ENCODE results near the gene RIMKLA.

The RIMKLA gene, protein sequence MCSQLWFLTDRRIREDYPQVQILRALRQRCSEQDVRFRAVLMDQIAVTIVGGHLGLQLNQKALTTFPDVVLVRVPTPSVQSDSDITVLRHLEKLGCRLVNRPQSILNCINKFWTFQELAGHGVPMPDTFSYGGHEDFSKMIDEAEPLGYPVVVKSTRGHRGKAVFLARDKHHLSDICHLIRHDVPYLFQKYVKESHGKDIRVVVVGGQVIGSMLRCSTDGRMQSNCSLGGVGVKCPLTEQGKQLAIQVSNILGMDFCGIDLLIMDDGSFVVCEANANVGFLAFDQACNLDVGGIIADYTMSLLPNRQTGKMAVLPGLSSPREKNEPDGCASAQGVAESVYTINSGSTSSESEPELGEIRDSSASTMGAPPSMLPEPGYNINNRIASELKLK

DNA sequence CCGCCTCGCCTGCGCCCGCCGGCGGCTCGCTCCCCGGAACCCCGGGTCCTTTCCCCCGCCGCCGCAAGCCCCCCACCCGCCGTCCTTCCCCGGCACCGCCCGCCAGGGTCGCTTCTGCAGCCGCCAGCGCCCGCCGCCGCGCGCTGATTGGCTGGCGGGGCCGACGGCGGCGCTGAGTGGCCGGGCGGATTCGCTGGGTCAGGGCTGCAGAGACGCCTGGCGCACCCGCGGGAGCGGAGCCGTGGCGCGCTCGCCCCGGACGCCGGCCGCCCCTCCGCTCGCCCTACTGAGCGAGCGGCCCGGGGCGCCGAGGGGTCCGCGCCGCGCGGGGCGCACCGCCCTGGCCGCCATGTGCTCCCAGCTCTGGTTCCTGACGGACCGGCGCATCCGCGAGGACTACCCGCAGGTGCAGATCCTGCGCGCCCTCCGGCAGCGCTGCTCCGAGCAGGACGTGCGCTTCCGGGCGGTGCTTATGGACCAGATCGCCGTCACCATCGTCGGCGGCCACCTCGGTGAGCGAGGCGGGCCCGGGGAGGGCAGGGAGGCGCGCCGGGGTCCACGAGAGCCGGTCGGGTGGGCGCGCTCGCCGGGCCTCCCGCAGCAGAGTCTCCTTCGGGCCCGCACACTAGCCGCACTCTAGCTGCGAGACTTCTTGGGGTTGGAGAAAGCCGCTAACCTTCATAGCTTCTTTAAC, at the start of gene RIMKLA:
TSS of gene RIMKLA (plus strand) at position 207 of the 694 bp plus-strand sequence. CDS start at position 350, 143 bp downstream.
- peak; percentile 86 for DNase-seq (ENCODE audit: extremely low spot score, insufficient read length, low read depth)

GRCh38 chr1:42332877-42333276, 47.7 kb upstream of the RIMKLA start:
- no peak for FAIRE-seq

More for the DNA sequence above, at the start of gene RIMKLA:
- FAIRE-seq: peak; percentile 41

DNA sequence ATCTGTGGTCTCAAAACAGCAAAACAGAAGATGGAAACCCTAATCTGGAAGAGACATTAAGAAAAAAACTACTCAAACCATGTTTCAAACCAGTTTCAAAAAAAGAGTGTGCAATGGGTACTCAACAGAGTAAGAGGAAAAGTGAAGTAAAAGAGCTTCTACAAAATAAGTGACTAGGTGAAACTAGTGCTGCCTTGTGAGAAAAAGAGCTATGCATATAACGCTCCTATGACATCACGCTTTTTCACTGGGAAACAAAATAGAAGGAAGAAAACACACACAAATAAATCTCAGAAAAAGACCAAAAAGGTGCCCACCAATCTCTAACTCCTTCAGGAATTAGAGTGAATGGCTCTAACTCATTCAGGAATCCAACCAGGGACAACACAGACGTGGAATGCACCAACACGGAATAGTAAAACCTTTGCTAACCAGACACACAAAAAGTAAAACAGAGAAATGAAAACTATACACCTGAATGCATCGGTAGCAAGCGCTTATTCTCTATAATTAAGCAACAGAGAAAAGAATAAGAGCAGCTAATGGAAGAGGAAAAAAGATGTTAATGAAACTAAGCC, 46.8 kb upstream of the RIMKLA start:
- FAIRE-seq (peak; percentile 9), DNase-seq (ENCODE audit: extremely low spot score, insufficient read length, low read depth) (no peak)

More at GRCh38 chr1:42332877-42333276, 47.7 kb upstream of the RIMKLA start:
- DNase-seq (ENCODE audit: extremely low spot score, insufficient read length, low read depth): no peak

GRCh38 chr1:42334240-42335049, 46.1 kb upstream of the RIMKLA start:
- FAIRE-seq: peak; percentile 18
- no peak for DNase-seq (ENCODE audit: extremely low spot score, insufficient read length, low read depth)

DNA sequence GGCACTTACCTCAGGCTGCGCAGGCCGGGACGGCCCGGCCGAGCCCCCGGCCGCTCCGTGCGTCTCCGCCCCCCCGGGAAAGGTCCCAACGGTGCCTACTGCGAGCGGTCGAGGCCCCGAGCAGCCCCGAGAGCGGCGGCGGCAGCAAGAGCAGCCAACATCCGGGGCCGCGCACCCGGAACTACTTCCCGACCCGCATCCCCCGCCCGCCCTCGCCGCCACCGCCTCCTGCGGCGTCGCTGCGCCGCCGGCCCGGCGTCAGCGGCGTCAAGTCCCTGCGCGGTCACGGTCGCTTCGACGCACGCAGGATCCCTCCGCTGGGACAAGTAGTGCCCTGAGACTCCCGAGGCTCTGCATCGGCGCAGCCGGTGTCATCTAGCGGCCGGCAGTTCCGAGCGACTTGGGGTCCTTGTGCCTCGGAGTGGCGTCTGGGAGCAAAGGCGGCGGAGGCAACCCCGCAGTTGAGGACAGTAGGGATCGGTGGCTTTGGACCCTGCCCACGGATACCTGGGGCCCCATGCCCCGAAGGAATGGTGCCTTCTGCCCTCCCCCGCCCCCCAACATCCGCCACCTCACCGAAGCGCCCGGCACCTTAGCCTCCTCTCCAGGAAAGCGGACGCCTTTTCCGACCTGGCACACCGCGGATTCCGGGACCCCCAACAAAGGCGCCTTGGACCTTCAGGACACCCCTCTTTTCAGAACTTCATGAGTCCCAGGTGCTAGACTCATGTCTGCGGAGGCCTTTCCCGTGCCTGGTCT, 45.4 kb upstream of the RIMKLA start, which contains the start of gene FOXJ3:
TSS of gene FOXJ3 (minus strand) at position 186 of the 759 bp plus-strand sequence. CDS start 24,142 bp downstream, outside the sequence.
- DNase-seq (ENCODE audit: extremely low spot score, insufficient read length, low read depth) (peak; percentile 91), FAIRE-seq (peak; percentile 75)

GRCh38 chr1:42335809-42336518, 44.6 kb upstream of the RIMKLA start:
- FAIRE-seq (peak; percentile 66), DNase-seq (ENCODE audit: extremely low spot score, insufficient read length, low read depth) (no peak)

DNA sequence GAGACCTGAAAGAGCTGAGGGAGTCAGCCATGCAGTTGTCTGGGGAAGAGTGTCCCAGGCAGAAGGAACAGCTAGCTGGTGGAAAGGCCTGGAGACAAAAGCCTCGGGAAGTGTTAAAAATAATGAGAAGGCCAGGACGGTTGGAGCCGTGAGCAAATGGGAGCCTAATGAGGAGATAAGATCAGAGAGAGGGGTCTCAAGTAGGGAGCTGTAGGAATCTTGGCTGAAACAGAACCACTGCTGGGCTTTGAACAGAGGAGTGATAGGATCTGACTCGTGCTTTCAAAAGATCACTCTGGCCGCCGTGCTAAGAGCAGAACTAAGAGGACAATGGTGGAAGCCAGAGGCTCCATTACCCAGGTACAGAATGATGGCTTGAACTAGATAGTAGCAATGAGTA, 43.6 kb upstream of the RIMKLA start:
- DNase-seq (ENCODE audit: extremely low spot score, insufficient read length, low read depth) (no peak), FAIRE-seq (no peak)

- FAIRE-seq (no peak), DNase-seq (ENCODE audit: extremely low spot score, insufficient read length, low read depth) (no peak)
These were observed 40.5 kb upstream of the RIMKLA start for GRCh38 chr1:42340093-42340492.

DNA sequence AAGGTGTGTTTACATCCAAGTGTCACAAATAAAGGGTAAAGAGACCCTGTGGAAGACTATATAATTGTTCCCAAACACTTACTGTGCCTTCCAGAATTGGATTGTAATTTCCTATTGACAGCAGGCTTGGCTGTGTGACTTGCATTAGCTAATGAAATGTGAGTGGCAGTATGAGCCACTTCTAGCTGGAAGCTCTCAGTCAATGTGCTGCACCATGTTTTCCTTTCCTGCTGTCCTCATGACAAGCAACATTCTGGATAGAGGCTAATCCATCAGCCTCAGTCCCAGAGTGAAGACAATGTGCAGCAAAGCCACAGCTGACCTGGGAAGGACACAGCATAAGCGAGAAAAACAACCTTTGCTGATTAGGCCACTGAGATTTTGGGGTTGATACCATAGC, 39.7 kb upstream of the RIMKLA start:
- FAIRE-seq (no peak), DNase-seq (ENCODE audit: extremely low spot score, insufficient read length, low read depth) (no peak)

- DNase-seq (ENCODE audit: extremely low spot score, insufficient read length, low read depth) (no peak), FAIRE-seq (no peak)
These were observed 37.5 kb upstream of the RIMKLA start for GRCh38 chr1:42343049-42343448.

- no peak for FAIRE-seq
- DNase-seq (ENCODE audit: extremely low spot score, insufficient read length, low read depth): no peak
These were observed 32.1 kb upstream of the RIMKLA start for GRCh38 chr1:42348498-42348897.

GRCh38 chr1:42350086-42350485, 30.5 kb upstream of the RIMKLA start:
- DNase-seq (ENCODE audit: extremely low spot score, insufficient read length, low read depth): no peak
- peak; percentile 5 for FAIRE-seq

DNA sequence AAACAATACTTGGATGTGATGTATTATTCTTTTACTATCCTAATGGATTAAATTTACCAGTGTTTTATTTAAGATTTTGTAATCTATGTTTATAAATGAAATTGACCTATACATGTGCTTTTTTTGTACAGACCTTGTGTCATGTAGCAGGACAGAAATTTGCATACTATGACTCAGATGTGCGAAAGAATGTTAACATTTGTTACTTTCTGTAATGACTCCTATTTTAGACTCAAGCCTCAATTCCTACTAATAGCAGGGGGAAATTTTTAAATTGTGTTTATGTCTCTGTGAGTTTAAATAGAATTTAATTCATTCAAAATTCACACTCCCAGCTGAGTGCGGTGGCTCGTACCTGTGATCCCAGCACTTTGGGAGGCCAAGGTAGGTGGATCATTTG, 21.8 kb upstream of the RIMKLA start:
- FAIRE-seq (no peak), DNase-seq (ENCODE audit: extremely low spot score, insufficient read length, low read depth) (no peak)

GRCh38 chr1:42359466-42359865, 21.1 kb upstream of the RIMKLA start:
- FAIRE-seq: no peak

GRCh38 chr1:42364089-42364488, 16.5 kb upstream of the RIMKLA start:
- DNase-seq (ENCODE audit: extremely low spot score, insufficient read length, low read depth) (no peak), FAIRE-seq (no peak)

More at GRCh38 chr1:42359466-42359865, 21.1 kb upstream of the RIMKLA start:
- no peak for DNase-seq (ENCODE audit: extremely low spot score, insufficient read length, low read depth)

DNA sequence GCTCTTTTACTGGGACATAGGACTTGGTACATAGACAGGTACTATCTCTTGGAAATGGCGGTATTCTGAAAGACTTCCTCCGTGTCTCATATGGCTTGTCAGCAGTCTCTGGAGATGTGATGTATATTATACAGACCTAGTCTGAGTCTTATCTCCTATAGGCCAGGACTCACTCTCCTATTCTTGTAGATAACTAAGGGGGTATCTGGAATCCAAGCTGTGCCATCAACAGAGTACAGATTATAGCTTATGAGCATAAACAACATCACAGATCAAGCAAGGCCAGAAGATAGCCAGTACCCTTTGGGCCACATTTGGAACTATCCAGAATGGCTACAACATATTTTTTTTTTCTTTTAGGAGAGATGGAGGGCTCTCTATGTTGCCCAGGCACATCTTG, 16.1 kb upstream of the RIMKLA start:
- DNase-seq (ENCODE audit: extremely low spot score, insufficient read length, low read depth) (no peak), FAIRE-seq (no peak)

GRCh38 chr1:42365118-42365517, 15.5 kb upstream of the RIMKLA start:
- DNase-seq (ENCODE audit: extremely low spot score, insufficient read length, low read depth): no peak
- FAIRE-seq: no peak

DNA sequence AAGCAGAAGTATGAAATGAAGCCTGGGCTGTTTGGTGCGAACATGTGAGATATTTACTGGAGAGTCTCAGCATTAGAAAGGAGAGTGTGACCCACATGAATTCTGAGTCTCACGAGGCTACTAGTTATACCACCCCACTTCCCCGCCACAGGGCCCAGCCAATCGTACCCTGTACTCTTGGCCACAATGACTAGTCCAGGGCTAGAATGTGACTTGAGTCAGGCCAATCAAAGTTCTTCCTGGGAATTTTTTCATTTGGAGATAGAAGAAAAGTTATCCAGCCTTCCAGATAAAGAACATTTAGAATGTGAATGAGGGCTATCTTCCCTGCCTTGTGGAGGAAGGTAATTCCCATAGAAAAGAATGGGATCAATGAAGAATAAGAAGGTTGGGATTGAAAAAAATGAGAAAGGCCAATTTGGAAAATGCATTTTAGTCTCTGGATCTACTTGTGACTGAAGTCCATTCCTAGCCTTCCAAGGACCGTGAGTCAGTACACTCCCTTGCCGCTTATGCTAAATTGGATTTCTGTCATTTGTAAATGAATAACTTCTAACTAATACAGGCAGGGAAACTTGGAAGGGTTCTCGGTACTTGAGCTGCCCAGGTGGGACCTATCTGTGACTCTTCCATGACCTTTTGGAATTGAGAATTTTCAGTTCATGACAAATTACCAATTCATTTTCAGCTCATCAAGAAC, 12.3 kb upstream of the RIMKLA start:
- DNase-seq (ENCODE audit: extremely low spot score, insufficient read length, low read depth) (no peak), FAIRE-seq (no peak)

All from GM18507 (cell line).